ENCODE measurements around the gene ZNF831. TPM values are rescaled to one million over a fixed set of nuclear protein-coding genes. Genes with fewer than 3 reads are reported as not detected.

ZNF831 gene
- polyA plus RNA-seq, 4 donors, result under 0.01 to 0.40 (median 0.27) TPM

DNA sequence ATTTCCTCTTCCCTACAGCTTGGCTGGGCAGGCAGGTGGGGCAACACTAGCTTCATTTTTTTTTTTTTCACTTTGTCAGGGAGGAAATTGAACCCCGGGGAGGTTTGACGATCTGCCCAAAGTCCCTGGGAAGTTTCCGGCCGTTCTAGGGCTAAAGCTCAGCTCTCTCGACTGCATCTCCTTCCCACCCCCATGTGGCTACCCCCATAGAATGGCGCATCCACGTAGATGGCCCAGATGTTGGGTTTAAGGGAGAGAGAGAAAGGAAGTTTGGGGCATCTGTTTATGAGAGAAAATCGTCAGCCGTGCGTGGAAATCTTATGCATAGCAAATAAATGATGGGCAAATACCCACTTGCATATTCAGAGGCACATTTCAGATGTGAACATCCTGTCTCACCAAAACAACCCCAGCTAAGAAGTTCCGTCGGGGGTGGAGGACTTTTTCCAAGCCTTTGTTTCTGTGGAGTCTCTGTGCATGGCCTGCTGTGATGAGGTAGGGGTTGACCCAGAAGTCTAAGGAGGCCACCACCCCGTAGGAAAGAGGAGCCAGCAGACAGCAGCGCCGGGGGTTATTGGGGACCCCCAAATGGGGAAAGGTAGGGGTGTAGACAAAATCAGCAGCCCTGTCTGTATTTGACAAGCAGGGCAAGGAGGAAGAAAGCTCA, 40.5 kb upstream of the ZNF831 start:
- Histone ChIP-seq H3K27ac (ENCODE audit: low read depth in 1 of 3, low read length in 2 of 3) (peak overlapping the region in 1 of 3 donors; percentile 24), H3K4me3 (ENCODE audit: low read depth in 1 of 3, low read length in 3 of 3) (no peak overlapping the region), H3K4me1 (ENCODE audit: control insufficient read depth in 3 of 3, insufficient read depth in 2 of 3, low read depth in 1 of 3, low read length in 2 of 3) (no peaks in the 10 kb centered on the region), H3K27me3 (ENCODE audit: control insufficient read depth in 3 of 3, insufficient read depth in 3 of 3, low read length in 3 of 3) (peaks cover 0 to 2% (median 0%) of the 10 kb centered on the region in 3 donors), H3K9me3 (ENCODE audit: control insufficient read depth in 2 of 2, insufficient read depth in 1 of 2, low read depth in 1 of 2, low read length in 1 of 2) (peaks cover 0 to 3% of the 10 kb centered on the region in 2 donors), H3K36me3 (ENCODE audit: control insufficient read depth in 3 of 3, insufficient read depth in 2 of 3, low read depth in 1 of 3, low read length in 3 of 3) (no peaks in the 10 kb centered on the region)
- FAIRE-seq (no peak), DNase-seq (peak in 1 of 2 donors; percentile 13)
- 57 to 65% (median 61%) methylated on average over 15 of the region's 15 CpGs for WGBS, 3 donors

DNA sequence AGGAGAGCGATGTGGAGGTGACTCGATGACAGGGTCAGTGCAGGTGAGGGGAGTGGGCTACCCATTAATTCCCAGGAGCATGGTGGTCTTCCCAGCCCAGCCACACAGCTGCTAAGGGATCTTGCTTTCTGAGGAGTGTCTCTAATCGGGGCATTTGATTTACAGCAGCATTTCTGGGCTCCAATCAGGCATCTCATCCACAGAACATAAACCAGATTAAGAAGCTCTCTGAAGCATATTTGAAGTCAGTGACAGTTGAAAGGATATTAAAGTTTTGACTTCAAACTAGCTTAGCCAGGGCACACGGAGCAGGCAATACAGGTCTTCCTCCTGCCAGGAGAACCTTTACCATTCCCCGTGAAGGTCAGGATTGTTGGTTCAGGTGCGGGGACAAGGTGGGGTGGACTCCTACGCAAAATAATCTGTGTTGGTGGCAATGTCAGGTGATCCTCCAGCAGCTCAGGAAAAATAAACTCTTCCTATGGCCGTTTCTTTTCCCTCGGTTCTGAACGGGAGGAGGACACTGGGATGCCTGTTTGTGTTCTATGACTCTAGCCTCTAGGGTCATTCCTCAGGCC, 39.9 kb upstream of the ZNF831 start:
- no peak for FAIRE-seq
- H3K27ac ChIP-seq (ENCODE audit: low read depth in 1 of 3, low read length in 2 of 3), result peak overlapping the region in 1 of 3 donors; percentile 24

GRCh38 chr20:59124296-59125029, 39.2 kb upstream of the ZNF831 start:
- no peaks in the 10 kb centered on the region for H3K27me3 ChIP-seq (ENCODE audit: control insufficient read depth in 3 of 3, insufficient read depth in 3 of 3, low read length in 3 of 3)
- H3K4me1 ChIP-seq (ENCODE audit: control insufficient read depth in 3 of 3, insufficient read depth in 2 of 3, low read depth in 1 of 3, low read length in 2 of 3), result no peaks in the 10 kb centered on the region
- no peak for DNase-seq
- H3K36me3 ChIP-seq (ENCODE audit: control insufficient read depth in 3 of 3, insufficient read depth in 2 of 3, low read depth in 1 of 3, low read length in 3 of 3), result no peaks in the 10 kb centered on the region
- H3K4me3 ChIP-seq (ENCODE audit: low read depth in 1 of 3, low read length in 3 of 3), result no peak overlapping the region
- H3K27ac ChIP-seq (ENCODE audit: low read depth in 1 of 3, low read length in 2 of 3), result no peak overlapping the region
- 86 to 90% (median 89%) methylated on average over 15 of the region's 15 CpGs for WGBS, 3 donors
- no peak for FAIRE-seq
- H3K9me3 ChIP-seq (ENCODE audit: control insufficient read depth in 2 of 2, insufficient read depth in 1 of 2, low read depth in 1 of 2, low read length in 1 of 2), result peaks cover 0 to 3% of the 10 kb centered on the region in 2 donors

More for the DNA sequence above, 39.9 kb upstream of the ZNF831 start:
- H3K4me1 ChIP-seq (ENCODE audit: control insufficient read depth in 3 of 3, insufficient read depth in 2 of 3, low read depth in 1 of 3, low read length in 2 of 3), result no peaks in the 10 kb centered on the region
- DNase-seq, result no peak
- no peak overlapping the region for H3K4me3 ChIP-seq (ENCODE audit: low read depth in 1 of 3, low read length in 3 of 3)
- peaks cover 0 to 3% of the 10 kb centered on the region in 2 donors for H3K9me3 ChIP-seq (ENCODE audit: control insufficient read depth in 2 of 2, insufficient read depth in 1 of 2, low read depth in 1 of 2, low read length in 1 of 2)
- H3K27me3 ChIP-seq (ENCODE audit: control insufficient read depth in 3 of 3, insufficient read depth in 3 of 3, low read length in 3 of 3), result no peaks in the 10 kb centered on the region
- WGBS, 3 donors, result 69 to 78% (median 72%) methylated on average over 10 of the region's 10 CpGs
- H3K36me3 ChIP-seq (ENCODE audit: control insufficient read depth in 3 of 3, insufficient read depth in 2 of 3, low read depth in 1 of 3, low read length in 3 of 3), result no peaks in the 10 kb centered on the region

GRCh38 chr20:59125332-59125731, 38.3 kb upstream of the ZNF831 start:
- no peak for FAIRE-seq
- H3K27ac ChIP-seq (ENCODE audit: low read depth in 1 of 3, low read length in 2 of 3), result no peak overlapping the region
- 83 to 91% (median 88%) methylated on average over 7 of the region's 7 CpGs for WGBS, 3 donors
- no peaks in the 10 kb centered on the region for H3K36me3 ChIP-seq (ENCODE audit: control insufficient read depth in 3 of 3, insufficient read depth in 2 of 3, low read depth in 1 of 3, low read length in 3 of 3)
- H3K4me1 ChIP-seq (ENCODE audit: control insufficient read depth in 3 of 3, insufficient read depth in 2 of 3, low read depth in 1 of 3, low read length in 2 of 3), result no peaks in the 10 kb centered on the region
- peaks cover 0 to 3% of the 10 kb centered on the region in 2 donors for H3K9me3 ChIP-seq (ENCODE audit: control insufficient read depth in 2 of 2, insufficient read depth in 1 of 2, low read depth in 1 of 2, low read length in 1 of 2)
- DNase-seq, result no peak
- no peaks in the 10 kb centered on the region for H3K27me3 ChIP-seq (ENCODE audit: control insufficient read depth in 3 of 3, insufficient read depth in 3 of 3, low read length in 3 of 3)
- no peak overlapping the region for H3K4me3 ChIP-seq (ENCODE audit: low read depth in 1 of 3, low read length in 3 of 3)

DNA sequence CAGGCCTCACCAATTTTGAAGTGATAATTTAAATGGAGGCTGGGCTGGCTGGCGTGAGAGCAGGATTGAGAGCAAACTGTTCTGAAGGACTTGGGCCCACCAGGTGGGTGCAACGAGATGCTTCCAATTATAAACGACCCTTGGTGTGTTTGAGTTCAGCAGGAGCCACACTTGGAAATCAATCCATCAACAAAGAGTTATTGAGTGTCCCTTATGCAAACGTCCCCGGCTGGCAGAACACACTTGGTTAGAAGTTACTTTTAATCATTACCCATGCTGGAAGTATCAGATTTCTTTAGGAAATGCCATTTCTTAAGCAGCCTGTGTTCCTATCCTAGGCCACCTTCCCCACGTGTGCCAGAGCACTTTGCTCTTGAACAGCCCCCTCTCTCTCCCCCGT, 37.8 kb upstream of the ZNF831 start:
- no peak for FAIRE-seq
- H3K4me3 ChIP-seq (ENCODE audit: low read depth in 1 of 3, low read length in 3 of 3), result no peak overlapping the region
- WGBS, 3 donors, result 32 to 46% (median 39%) methylated on average over 7 of the region's 7 CpGs

DNA sequence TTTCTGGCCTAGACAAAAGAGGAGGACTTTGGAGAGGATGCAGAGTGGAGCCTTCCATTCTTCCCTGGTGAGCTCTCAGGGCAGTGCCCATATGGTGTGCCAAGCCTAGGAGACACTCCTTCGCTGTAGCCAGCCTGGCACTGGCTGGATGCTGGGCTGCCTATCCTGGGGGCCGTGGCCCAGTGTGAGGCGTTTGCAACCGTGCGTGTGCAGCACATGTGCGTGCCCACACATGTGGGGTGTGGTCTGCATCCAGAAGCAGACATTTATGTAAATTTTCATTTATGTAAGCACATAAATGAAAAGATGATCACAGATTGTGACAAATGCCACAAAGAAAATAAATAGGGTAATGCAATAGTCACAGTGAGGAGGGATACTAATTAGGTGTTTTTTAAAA, 35.8 kb upstream of the ZNF831 start:
- Histone ChIP-seq H3K27ac (ENCODE audit: low read depth in 1 of 3, low read length in 2 of 3) (no peak overlapping the region), H3K36me3 (ENCODE audit: control insufficient read depth in 3 of 3, insufficient read depth in 2 of 3, low read depth in 1 of 3, low read length in 3 of 3) (no peaks in the 10 kb centered on the region), H3K9me3 (ENCODE audit: control insufficient read depth in 2 of 2, insufficient read depth in 1 of 2, low read depth in 1 of 2, low read length in 1 of 2) (no peaks in the 10 kb centered on the region), H3K4me1 (ENCODE audit: control insufficient read depth in 3 of 3, insufficient read depth in 2 of 3, low read depth in 1 of 3, low read length in 2 of 3) (no peaks in the 10 kb centered on the region), H3K4me3 (ENCODE audit: low read depth in 1 of 3, low read length in 3 of 3) (no peak overlapping the region), H3K27me3 (ENCODE audit: control insufficient read depth in 3 of 3, insufficient read depth in 3 of 3, low read length in 3 of 3) (no peaks in the 10 kb centered on the region)
- FAIRE-seq (no peak), DNase-seq (no peak)
- WGBS, 3 donors, result 90 to 93% (median 92%) methylated on average over 6 of the region's 6 CpGs

More for the DNA sequence above, 37.8 kb upstream of the ZNF831 start:
- Histone ChIP-seq H3K9me3 (ENCODE audit: control insufficient read depth in 2 of 2, insufficient read depth in 1 of 2, low read depth in 1 of 2, low read length in 1 of 2) (peaks cover 0 to 3% of the 10 kb centered on the region in 2 donors), H3K27ac (ENCODE audit: low read depth in 1 of 3, low read length in 2 of 3) (no peak overlapping the region), H3K4me1 (ENCODE audit: control insufficient read depth in 3 of 3, insufficient read depth in 2 of 3, low read depth in 1 of 3, low read length in 2 of 3) (no peaks in the 10 kb centered on the region), H3K27me3 (ENCODE audit: control insufficient read depth in 3 of 3, insufficient read depth in 3 of 3, low read length in 3 of 3) (no peaks in the 10 kb centered on the region), H3K36me3 (ENCODE audit: control insufficient read depth in 3 of 3, insufficient read depth in 2 of 3, low read depth in 1 of 3, low read length in 3 of 3) (no peaks in the 10 kb centered on the region)
- peak in 1 of 2 donors; percentile 20 for DNase-seq

DNA sequence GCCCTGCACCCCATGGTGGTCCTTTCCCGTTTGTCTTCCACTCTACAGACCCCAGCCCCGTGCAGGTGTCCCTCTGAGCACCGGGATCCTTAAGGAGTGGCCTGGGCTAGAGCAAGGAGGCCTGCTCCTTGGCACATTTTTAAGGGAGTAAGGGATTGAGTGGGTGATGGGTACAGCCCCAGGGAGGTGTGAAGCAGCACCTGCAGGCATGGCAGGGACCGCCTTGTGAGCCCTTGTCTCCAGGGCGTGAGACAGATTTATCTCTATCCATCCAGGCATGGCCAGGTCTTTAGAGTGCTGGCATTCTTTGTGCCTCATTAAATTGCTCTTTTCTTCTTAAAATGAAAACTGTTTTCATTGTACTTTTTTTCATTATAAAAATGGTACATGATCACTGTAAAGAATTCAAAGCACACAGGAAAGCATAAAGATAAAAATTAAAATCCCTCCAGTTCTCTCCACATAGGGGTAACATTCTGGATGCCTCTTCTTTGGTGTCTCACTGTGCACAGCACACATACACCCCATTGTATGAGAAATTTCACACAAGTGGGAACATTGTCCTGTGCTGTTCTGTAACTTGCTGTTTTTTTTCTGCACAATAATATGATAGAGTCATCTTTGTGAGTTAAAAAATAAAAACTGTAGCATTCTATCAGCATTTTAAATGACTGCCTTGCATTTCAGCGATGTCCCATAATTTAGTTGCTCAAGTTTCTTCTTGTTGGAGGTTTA, 31.9 kb upstream of the ZNF831 start:
- Histone ChIP-seq H3K27ac (ENCODE audit: low read depth in 1 of 3, low read length in 2 of 3) (no peak overlapping the region), H3K27me3 (ENCODE audit: control insufficient read depth in 3 of 3, insufficient read depth in 3 of 3, low read length in 3 of 3) (no peaks in the 10 kb centered on the region), H3K4me1 (ENCODE audit: control insufficient read depth in 3 of 3, insufficient read depth in 2 of 3, low read depth in 1 of 3, low read length in 2 of 3) (no peaks in the 10 kb centered on the region), H3K36me3 (ENCODE audit: control insufficient read depth in 3 of 3, insufficient read depth in 2 of 3, low read depth in 1 of 3, low read length in 3 of 3) (no peaks in the 10 kb centered on the region), H3K9me3 (ENCODE audit: control insufficient read depth in 2 of 2, insufficient read depth in 1 of 2, low read depth in 1 of 2, low read length in 1 of 2) (no peaks in the 10 kb centered on the region), H3K4me3 (ENCODE audit: low read depth in 1 of 3, low read length in 3 of 3) (no peak overlapping the region)
- FAIRE-seq (no peak), DNase-seq (no peak)
- WGBS, 3 donors, result 61 to 82% (median 73%) methylated on average over 6 of the region's 6 CpGs

- Histone ChIP-seq H3K4me1 (ENCODE audit: control insufficient read depth in 3 of 3, insufficient read depth in 2 of 3, low read depth in 1 of 3, low read length in 2 of 3) (no peaks in the 10 kb centered on the region), H3K27ac (ENCODE audit: low read depth in 1 of 3, low read length in 2 of 3) (no peak overlapping the region), H3K4me3 (ENCODE audit: low read depth in 1 of 3, low read length in 3 of 3) (no peak overlapping the region), H3K27me3 (ENCODE audit: control insufficient read depth in 3 of 3, insufficient read depth in 3 of 3, low read length in 3 of 3) (no peaks in the 10 kb centered on the region), H3K36me3 (ENCODE audit: control insufficient read depth in 3 of 3, insufficient read depth in 2 of 3, low read depth in 1 of 3, low read length in 3 of 3) (no peaks in the 10 kb centered on the region), H3K9me3 (ENCODE audit: control insufficient read depth in 2 of 2, insufficient read depth in 1 of 2, low read depth in 1 of 2, low read length in 1 of 2) (no peaks in the 10 kb centered on the region)
- FAIRE-seq, result no peak
- DNase-seq, result no peak
- WGBS, 3 donors, result 70 to 81% (median 80%) methylated on average over 5 of the region's 5 CpGs
Measured at GRCh38 chr20:59134182-59134581, 29.4 kb upstream of the ZNF831 start.

Data from small intestine (tissue), 7 donors.